GM18526 (cell line): ENCODE results near the gene GRIA4.

ENCODE experiments used
- POLR2A ChIP-seq: IDR thresholded peaks from 3 replicates; pipeline ENCODE4 v1.6.1; 2011; ENCODE audit not compliant: insufficient read length; ENCODE audit errors: extremely low read depth

The GRIA4 gene

GRCh38 chr11:105860105-105860504 is 250.2 kb downstream of the GRIA4 start:
- no peak for TF ChIP-seq POLR2A

GRCh38 chr11:105861225-105861624 is 251.4 kb downstream of the GRIA4 start:
- no peak for TF ChIP-seq POLR2A

GRCh38 chr11:105862736-105863367 is 253.0 kb downstream of the GRIA4 start:
- no peak for TF ChIP-seq POLR2A

- TF ChIP-seq POLR2A, result no peak
Measured at GRCh38 chr11:105863523-105863922, 253.7 kb downstream of the GRIA4 start.

- TF ChIP-seq POLR2A, result no peak
Measured at GRCh38 chr11:105867742-105868141, 257.9 kb downstream of the GRIA4 start.

- no peak for TF ChIP-seq POLR2A
Measured at GRCh38 chr11:105868762-105869285, 259.0 kb downstream of the GRIA4 start.

- no peak for TF ChIP-seq POLR2A
Measured at GRCh38 chr11:105870516-105871113, 260.7 kb downstream of the GRIA4 start.

- TF ChIP-seq POLR2A, result no peak
Measured at GRCh38 chr11:105878510-105878909, 268.6 kb downstream of the GRIA4 start.

GRCh38 chr11:105881027-105881426 is 271.2 kb downstream of the GRIA4 start:
- TF ChIP-seq POLR2A, result no peak

GRCh38 chr11:105884436-105884835 is 274.6 kb downstream of the GRIA4 start:
- TF ChIP-seq POLR2A, result no peak

GRCh38 chr11:105891685-105892084 is 281.8 kb downstream of the GRIA4 start:
- no peak for TF ChIP-seq POLR2A

- no peak for TF ChIP-seq POLR2A
Measured at GRCh38 chr11:105897161-105897560, 287.3 kb downstream of the GRIA4 start.

GRCh38 chr11:105899772-105900171 is 289.9 kb downstream of the GRIA4 start:
- no peak for TF ChIP-seq POLR2A

GRCh38 chr11:105900515-105901035 is 290.7 kb downstream of the GRIA4 start:
- no peak for TF ChIP-seq POLR2A

- TF ChIP-seq POLR2A, result no peak
Measured at GRCh38 chr11:105903113-105903512, 293.2 kb downstream of the GRIA4 start.

- TF ChIP-seq POLR2A, result no peak
Measured at GRCh38 chr11:105906517-105906916, 296.6 kb downstream of the GRIA4 start.
